GM13976 (cell line): Measurements from ENCODE around the gene ANO1.

Experiments used
- DNase-seq: peaks from one replicate; pipeline ENCODE4 v3.0.0; 2012; ENCODE audit warnings: low spot score
- in situ Hi-C: fragments of 300-500 bp; cut with MboI; formaldehyde crosslinking; loops from one replicate; pipeline ENCODE4 v1.12.0; 2022; ENCODE audit warnings: low sequenced_read_pairs, mixed read lengths, inconsistent platforms; ENCODE audit not compliant: unreplicated experiment
- TF ChIP-seq, protein P1 (sequence below): IDR thresholded peaks from 2 replicates; pipeline ENCODE4 v1.5.1; 2012; ENCODE audit warnings: borderline replicate concordance, mild to moderate bottlenecking; ENCODE audit not compliant: insufficient read depth; ENCODE audit errors: extremely low read depth, missing control alignments, control extremely low read depth

Gene ANO1

DNA sequence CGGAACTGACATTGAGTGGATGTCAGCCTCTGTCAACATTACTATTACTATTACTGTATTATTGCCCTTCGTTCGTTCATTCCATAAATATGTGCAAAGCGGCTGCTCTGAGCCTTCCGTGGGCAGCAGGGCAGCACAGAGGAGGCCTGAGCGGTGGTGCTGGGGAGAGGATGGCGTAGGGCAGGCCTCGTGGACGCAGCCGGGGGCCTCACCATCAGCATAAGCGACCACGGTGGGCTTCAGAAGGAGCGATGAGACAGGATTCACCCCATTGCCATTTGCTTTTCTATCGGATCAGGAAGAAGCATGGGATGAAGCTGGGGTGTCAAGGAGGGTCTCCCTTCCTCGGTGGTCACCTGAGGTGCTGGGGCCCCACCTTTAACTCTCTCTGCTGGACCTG, 22.7 kb downstream of the ANO1 start:
- TF ChIP-seq, protein P1, sequence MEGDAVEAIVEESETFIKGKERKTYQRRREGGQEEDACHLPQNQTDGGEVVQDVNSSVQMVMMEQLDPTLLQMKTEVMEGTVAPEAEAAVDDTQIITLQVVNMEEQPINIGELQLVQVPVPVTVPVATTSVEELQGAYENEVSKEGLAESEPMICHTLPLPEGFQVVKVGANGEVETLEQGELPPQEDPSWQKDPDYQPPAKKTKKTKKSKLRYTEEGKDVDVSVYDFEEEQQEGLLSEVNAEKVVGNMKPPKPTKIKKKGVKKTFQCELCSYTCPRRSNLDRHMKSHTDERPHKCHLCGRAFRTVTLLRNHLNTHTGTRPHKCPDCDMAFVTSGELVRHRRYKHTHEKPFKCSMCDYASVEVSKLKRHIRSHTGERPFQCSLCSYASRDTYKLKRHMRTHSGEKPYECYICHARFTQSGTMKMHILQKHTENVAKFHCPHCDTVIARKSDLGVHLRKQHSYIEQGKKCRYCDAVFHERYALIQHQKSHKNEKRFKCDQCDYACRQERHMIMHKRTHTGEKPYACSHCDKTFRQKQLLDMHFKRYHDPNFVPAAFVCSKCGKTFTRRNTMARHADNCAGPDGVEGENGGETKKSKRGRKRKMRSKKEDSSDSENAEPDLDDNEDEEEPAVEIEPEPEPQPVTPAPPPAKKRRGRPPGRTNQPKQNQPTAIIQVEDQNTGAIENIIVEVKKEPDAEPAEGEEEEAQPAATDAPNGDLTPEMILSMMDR = no peak
- in situ Hi-C loops = no loop called here
- DNase-seq = no peak

DNA sequence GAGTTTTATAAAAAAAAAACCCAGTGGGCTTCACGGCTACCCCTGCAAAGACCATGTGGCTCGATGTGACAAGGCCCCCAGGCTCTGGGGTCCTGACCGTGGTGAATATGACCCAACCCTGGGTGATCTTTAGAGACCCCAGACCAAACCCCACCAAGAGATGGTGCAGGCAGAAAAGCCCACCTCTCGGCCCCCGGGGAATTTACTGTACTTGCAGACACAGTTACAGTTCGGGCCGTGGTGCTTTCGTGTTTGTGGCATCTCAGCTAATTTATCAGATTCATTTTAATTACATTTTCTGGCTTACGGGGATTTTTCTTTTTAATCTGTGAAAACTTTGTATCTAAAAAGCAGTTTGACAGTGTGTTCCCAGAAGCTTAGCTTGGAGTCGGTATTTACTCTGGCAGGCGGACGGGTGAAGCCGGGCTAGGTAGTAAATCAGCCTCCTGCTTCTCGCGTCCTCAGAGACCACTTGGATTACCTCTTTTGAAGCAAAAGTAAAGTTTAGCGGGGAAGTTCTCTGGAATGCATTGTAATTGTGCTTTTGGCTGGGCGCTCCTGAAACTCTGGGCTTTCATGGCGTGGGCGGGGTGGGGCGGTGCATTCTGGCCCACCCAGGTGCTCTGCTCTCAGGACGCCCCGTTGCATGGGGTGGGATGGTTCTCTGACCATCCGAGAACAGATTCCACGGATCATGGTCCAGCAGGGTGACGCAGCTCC, 25.3 kb downstream of the ANO1 start:
- no peak for DNase-seq
- TF ChIP-seq, protein P1 = no peak
- in situ Hi-C loops = no loop called here

DNA sequence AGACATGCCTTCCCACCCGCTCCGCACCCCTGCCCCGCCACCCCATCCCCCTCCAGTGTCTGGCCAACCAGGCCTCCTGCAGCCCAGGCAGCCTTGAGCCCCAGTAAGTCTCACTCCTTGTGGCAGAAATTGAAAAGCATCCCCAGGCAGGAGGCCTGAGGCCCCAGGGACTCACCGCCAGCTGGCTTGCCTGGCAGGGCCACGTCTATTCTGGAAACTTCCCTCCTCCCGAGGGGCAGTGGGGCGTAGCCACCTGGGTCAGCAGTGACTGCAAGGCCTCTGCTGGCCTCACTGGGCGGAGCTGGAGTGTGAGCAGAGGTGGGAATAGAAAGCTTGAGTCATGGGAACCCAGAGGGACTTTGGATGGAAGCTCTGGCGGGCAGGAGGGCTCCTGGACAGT, 26.3 kb downstream of the ANO1 start:
- in situ Hi-C loops = no loop called here
- DNase-seq = no peak

DNA sequence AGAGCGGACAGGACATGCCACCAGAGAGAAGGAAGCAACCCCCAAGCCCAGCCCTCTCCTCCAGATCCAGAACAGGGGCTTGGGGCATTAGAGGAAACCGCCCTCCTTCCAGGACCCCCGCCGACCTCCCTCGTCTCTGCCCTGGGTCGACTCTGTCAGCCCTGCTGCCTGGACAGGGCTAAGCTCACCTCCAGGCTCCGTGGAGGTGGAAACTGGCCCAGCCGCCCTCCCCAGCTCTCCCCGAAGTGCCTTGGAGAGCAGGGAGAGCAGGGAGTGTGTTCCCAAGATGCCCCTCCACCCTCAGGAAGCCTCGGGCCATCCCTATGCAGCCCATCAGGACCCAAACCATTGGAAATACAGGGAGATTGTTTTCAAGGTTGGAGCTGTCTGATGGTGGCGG, 26.8 kb downstream of the ANO1 start:
- TF ChIP-seq, protein P1 = no peak
- DNase-seq = no peak
- in situ Hi-C loops = no loop called here

More for the DNA sequence above, 26.3 kb downstream of the ANO1 start:
- TF ChIP-seq, protein P1 = no peak

DNA sequence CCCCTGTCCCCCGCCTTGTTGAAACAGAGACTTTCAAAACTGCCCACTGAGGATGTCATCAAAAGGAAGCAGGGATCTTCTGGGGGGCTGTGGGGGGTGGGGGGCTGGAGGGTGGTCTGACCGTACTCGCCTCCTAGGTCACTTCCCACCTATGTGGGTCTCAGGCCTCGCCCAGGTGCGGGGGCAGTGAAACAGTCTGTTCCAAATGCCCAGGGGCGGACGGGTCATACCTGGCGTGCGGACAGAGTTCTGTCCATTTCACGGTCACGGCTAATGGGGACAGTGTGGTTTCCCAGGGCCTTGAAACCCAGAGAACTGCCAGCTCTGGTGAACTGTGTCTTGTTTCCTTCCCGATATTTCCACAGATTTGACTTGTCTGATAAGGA, 27.2 kb downstream of the ANO1 start:
- TF ChIP-seq, protein P1 = no peak

DNA sequence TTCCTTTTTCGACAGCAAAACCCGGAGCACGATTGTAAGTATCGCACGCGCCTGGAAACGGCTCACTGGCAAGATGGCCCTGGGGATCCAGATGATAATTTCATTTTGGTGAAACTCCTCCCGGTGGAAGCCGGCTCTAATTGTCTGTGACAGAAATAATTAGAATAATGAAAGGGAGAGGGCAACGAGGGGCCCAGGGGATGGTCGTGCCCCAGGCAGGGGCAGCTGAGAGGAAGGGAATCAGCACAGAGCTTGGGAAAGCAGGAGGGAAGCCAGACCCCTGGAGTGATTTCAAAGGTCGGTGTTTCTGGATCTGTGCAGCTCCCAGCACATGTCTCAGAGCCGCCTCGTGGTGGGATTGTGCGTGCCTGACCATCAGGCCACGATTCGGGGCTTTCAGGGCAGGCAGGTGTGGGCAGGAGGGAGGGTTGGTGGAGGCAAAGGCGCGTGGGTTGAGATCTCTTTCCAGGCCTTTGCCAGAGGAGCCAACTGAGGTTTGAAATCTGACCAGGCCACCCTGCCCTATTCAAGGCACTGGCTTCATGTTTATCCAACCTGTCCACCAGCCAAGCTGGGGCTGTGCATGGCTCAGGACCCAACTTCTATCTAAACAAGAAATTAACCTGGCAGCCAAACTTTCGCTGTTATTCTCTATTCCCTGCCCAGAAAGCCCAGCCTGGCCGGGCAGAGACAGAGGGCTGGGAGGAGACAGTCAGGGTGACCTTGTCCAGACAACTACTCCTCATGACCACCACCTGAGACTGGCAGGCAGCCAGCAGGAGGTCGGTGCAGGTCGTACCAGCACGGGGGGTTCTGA, 27.8 kb downstream of the ANO1 start:
- TF ChIP-seq, protein P1 = no peak
- in situ Hi-C loops = no loop called here
- DNase-seq = no peak

More for the DNA sequence above, 27.2 kb downstream of the ANO1 start:
- DNase-seq = no peak
- in situ Hi-C loops = no loop called here

DNA sequence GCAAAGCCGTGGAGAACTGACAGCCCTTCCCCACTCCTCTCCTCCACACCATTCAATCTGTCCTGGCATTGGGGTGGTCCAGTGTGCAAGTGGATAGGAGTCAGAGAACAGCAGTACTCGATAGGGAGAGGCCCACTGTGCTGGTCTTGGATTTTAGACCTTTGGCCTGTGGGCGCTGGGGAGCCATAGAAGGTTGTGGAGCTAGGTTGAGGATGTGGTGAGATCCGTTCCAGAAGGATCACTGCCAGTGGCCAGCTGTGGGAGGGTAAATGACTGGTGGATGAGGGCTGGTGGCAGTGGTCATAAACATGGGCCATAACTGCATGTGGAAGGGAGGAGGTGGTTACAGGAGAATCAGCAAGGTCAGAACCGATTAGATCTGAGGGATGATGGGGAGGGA, 28.6 kb downstream of the ANO1 start:
- no peak for DNase-seq
- TF ChIP-seq, protein P1 = no peak
- in situ Hi-C loops = no loop called here
